Neural progenitor cell (in vitro differentiated cells): ENCODE data around the gene RAPGEF4.

Experiments
- EZH2 ChIP-seq: fragments of 200-600 bp; sonication (generic); IDR thresholded peaks from 2 replicates; pipeline ENCODE4 v1.6.1; 2017; ENCODE audit warnings: antibody characterized with exemption, mild to moderate bottlenecking, moderate library complexity
- TF ChIP-seq, protein P1 (sequence below): fragments of 200-600 bp; sonication (generic); IDR thresholded peaks from 2 replicates; pipeline ENCODE4 v1.5.1; 2017; ENCODE audit warnings: antibody characterized with exemption, mild to moderate bottlenecking

DNA sequence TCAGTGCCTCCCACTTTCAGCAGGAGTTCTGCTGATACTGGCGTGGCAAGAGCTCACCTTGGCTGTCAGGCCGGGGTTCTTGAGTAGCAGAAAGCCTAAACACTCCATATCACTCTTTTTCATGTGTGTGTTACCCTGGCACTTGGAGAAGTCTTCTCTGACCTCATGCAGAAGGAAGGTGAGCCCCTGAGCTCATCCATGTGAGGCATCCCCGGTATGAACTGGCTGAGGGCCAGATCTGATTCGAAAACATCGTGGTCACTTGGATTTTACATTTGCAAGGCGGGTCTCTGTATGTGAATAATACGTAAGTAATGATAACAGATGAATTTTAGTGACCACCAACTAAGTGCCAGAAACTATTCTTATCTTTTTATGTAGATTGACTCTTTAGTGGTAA is 93.6 kb downstream of the RAPGEF4 start:
- TF ChIP-seq, protein P1, sequence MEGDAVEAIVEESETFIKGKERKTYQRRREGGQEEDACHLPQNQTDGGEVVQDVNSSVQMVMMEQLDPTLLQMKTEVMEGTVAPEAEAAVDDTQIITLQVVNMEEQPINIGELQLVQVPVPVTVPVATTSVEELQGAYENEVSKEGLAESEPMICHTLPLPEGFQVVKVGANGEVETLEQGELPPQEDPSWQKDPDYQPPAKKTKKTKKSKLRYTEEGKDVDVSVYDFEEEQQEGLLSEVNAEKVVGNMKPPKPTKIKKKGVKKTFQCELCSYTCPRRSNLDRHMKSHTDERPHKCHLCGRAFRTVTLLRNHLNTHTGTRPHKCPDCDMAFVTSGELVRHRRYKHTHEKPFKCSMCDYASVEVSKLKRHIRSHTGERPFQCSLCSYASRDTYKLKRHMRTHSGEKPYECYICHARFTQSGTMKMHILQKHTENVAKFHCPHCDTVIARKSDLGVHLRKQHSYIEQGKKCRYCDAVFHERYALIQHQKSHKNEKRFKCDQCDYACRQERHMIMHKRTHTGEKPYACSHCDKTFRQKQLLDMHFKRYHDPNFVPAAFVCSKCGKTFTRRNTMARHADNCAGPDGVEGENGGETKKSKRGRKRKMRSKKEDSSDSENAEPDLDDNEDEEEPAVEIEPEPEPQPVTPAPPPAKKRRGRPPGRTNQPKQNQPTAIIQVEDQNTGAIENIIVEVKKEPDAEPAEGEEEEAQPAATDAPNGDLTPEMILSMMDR, result no peak
- TF ChIP-seq EZH2, result no peak
